ENCODE measurements around the gene FIBCD1. TPM values are rescaled to one million over a fixed set of nuclear protein-coding genes. Genes with fewer than 3 reads are reported as not detected.

FIBCD1 gene
- total RNA-seq, 4 donors from 2014 or later = 1.4 to 1.7 TPM; not detected in 2

GRCh38 chr9:130952065-130952762 lies 13.2 kb upstream of the FIBCD1 start:
- Histone ChIP-seq H3K4me3 (no peak overlapping the region), H3K27ac (no peak overlapping the region), H3K4me1 (no peaks in the 10 kb centered on the region), H3K9me3 (no peaks in the 10 kb centered on the region), H3K36me3 (no peaks in the 10 kb centered on the region), H3K27me3 (peaks cover 66% of the 10 kb centered on the region)
- no peak for TF ChIP-seq EP300 (IDR thresholded peaks at IDR 0.05)
- TF ChIP-seq POLR2A (IDR thresholded peaks at IDR 0.05) = no peak
- no peak for TF ChIP-seq CTCF (IDR thresholded peaks at IDR 0.05)
- no peak for TF ChIP-seq POLR2AphosphoS5 (IDR thresholded peaks at IDR 0.05)
- 69 to 71% methylated on average over 4 to 5 of the region's 6 CpGs for WGBS, 2 donors (ENCODE audit: low coverage in 1 of 2)
- no peak for ATAC-seq

GRCh38 chr9:130950039-130950311 lies 10.9 kb upstream of the FIBCD1 start:
- TF ChIP-seq EP300 (IDR thresholded peaks at IDR 0.05) = no peak
- TF ChIP-seq POLR2AphosphoS5 (IDR thresholded peaks at IDR 0.05) = no peak
- no peak for TF ChIP-seq POLR2A (IDR thresholded peaks at IDR 0.05)
- TF ChIP-seq CTCF (IDR thresholded peaks at IDR 0.05) = no peak
- H3K36me3 ChIP-seq = no peaks in the 10 kb centered on the region
- 70 to 83% methylated on average over 1 of the region's 1 CpG for WGBS, 2 donors (ENCODE audit: low coverage in 1 of 2)
- H3K4me3 ChIP-seq = no peak overlapping the region
- H3K27me3 ChIP-seq = peaks cover 65% of the 10 kb centered on the region
- H3K27ac ChIP-seq = no peak overlapping the region
- no peaks in the 10 kb centered on the region for H3K4me1 ChIP-seq
- H3K9me3 ChIP-seq = no peaks in the 10 kb centered on the region
- ATAC-seq = no peak

GRCh38 chr9:130949188-130950038 lies 10.4 kb upstream of the FIBCD1 start:
- no peak for ATAC-seq
- Histone ChIP-seq H3K4me3 (no peak overlapping the region), H3K36me3 (no peaks in the 10 kb centered on the region), H3K27ac (no peak overlapping the region), H3K9me3 (no peaks in the 10 kb centered on the region), H3K4me1 (no peaks in the 10 kb centered on the region), H3K27me3 (peaks cover 64% of the 10 kb centered on the region)
- WGBS, 2 donors (ENCODE audit: low coverage in 1 of 2) = 81 to 87% methylated on average over 3 to 4 of the region's 8 CpGs
- TF ChIP-seq POLR2AphosphoS5 (IDR thresholded peaks at IDR 0.05) (no peak), POLR2A (IDR thresholded peaks at IDR 0.05) (no peak), EP300 (IDR thresholded peaks at IDR 0.05) (no peak), CTCF (IDR thresholded peaks at IDR 0.05) (no peak)

- Histone ChIP-seq H3K4me1 (no peaks in the 10 kb centered on the region), H3K27me3 (peaks cover 55% of the 10 kb centered on the region), H3K9me3 (no peaks in the 10 kb centered on the region), H3K4me3 (no peak overlapping the region), H3K27ac (no peak overlapping the region), H3K36me3 (no peaks in the 10 kb centered on the region)
- TF ChIP-seq POLR2AphosphoS5 (IDR thresholded peaks at IDR 0.05) (no peak), CTCF (IDR thresholded peaks at IDR 0.05) (no peak), POLR2A (IDR thresholded peaks at IDR 0.05) (no peak), EP300 (IDR thresholded peaks at IDR 0.05) (no peak)
- no peak for ATAC-seq
- WGBS, 2 donors (ENCODE audit: low coverage in 1 of 2) = 60 to 67% methylated on average over 8 of the region's 8 CpGs
Measured at GRCh38 chr9:130948266-130948665, 9.2 kb upstream of the FIBCD1 start.
